B cell (primary cell): ENCODE results near the gene G2E3.

Source experiments
- EZH2 ChIP-seq: IDR thresholded peaks from 2 replicates; pipeline ENCODE4 v1.6.1; 2012; ENCODE audit warnings: borderline replicate concordance, low read depth, mild to moderate bottlenecking, moderate library complexity, low read length; ENCODE audit not compliant: insufficient read depth, poor library complexity, severe bottlenecking
- TF ChIP-seq, protein P1 (sequence below): fragments of 200-600 bp; IDR thresholded peaks from one replicate; pipeline ENCODE4 v1.8.0; 2022; ENCODE audit warnings: antibody characterized with exemption, mild to moderate bottlenecking

DNA sequence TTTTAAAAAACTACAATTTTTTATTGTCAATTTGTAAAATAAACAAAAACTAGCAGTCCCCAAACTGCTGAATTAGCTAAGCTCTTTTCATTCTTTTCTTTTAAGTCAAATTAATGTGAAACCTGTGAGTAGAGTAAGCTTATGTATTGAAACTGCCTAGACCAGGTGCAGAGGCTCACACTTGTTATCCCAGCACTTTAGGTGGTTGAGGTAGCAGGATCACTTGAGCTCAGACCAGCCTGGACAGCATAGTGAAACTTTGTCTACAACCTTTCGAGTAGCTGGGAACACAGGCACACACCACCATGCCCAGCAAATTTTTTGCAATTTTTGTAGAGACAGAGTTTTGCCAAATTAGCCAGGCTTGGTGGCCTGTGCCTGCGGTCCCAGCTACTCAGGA lies 89.5 kb downstream of the G2E3 start:
- TF ChIP-seq, protein P1, sequence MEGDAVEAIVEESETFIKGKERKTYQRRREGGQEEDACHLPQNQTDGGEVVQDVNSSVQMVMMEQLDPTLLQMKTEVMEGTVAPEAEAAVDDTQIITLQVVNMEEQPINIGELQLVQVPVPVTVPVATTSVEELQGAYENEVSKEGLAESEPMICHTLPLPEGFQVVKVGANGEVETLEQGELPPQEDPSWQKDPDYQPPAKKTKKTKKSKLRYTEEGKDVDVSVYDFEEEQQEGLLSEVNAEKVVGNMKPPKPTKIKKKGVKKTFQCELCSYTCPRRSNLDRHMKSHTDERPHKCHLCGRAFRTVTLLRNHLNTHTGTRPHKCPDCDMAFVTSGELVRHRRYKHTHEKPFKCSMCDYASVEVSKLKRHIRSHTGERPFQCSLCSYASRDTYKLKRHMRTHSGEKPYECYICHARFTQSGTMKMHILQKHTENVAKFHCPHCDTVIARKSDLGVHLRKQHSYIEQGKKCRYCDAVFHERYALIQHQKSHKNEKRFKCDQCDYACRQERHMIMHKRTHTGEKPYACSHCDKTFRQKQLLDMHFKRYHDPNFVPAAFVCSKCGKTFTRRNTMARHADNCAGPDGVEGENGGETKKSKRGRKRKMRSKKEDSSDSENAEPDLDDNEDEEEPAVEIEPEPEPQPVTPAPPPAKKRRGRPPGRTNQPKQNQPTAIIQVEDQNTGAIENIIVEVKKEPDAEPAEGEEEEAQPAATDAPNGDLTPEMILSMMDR: no peak
- no peak for TF ChIP-seq EZH2
